Common myeloid progenitor, CD34-positive (primary cell): Measurements from ENCODE around the gene XBP1. TPM values are rescaled to one million over a fixed set of nuclear protein-coding genes. Genes with fewer than 3 reads are reported as not detected.
"Not testable (repeated sequence)": the region's sequence is repeated elsewhere in the genome, so short reads cannot be mapped to it uniquely, and the experiment has no call there.

Source experiments
- CTCF ChIA-PET: fragments of 350-600 bp; sonication (Branson Sonifier 250); formaldehyde crosslinking; loops from one replicate; lab custom pipeline; 2021; ENCODE audit warnings: antibody characterized with exemption; lab: Charles Lee
- POLR2A ChIA-PET: fragments of 350-600 bp; sonication (Branson Sonifier 250); formaldehyde crosslinking; loops from one replicate; lab custom pipeline; 2021; ENCODE audit warnings: antibody characterized with exemption; lab: Charles Lee
- DNase-seq, 3 donors: peaks; one replicate each; pipeline versions ENCODE4 v3.0.0 to v3.0.0-alpha.2; 2013
- H3K27ac ChIP-seq, 2 experiments: 1 replicate in 1 of 2; 2 replicates in 1 of 2; pipeline ENCODE4 v1.7.0; 2013; ENCODE audit warnings: inconsistent platforms in 2 of 2, low read length in 2 of 2, mild to moderate bottlenecking in 2 of 2, low read depth in 1 of 2, moderate library complexity in 1 of 2; ENCODE audit not compliant: severe bottlenecking in 2 of 2, insufficient read depth in 1 of 2, poor library complexity in 1 of 2
- H3K27me3 ChIP-seq, 5 experiments: replicated peaks in 2 of 5; 1 replicate in 3 of 5; 2 replicates in 2 of 5; pipeline versions ENCODE4 v1.6.1 to v1.7.0; 2013; ENCODE audit warnings: low read length in 4 of 5, mild to moderate bottlenecking in 2 of 5, moderate library complexity in 2 of 5, inconsistent platforms in 1 of 5; ENCODE audit not compliant: insufficient read depth in 5 of 5, control insufficient read depth in 4 of 5
- H3K36me3 ChIP-seq, 4 experiments: 1 replicate in 2 of 4; 2 replicates in 2 of 4; pipeline versions ENCODE4 v1.6.1 to v1.7.0; 2013; ENCODE audit warnings: low read length in 3 of 4, control low read depth in 1 of 4, mild to moderate bottlenecking in 1 of 4; ENCODE audit not compliant: control insufficient read depth in 4 of 4, insufficient read depth in 4 of 4
- H3K4me1 ChIP-seq, 4 experiments: 1 replicate in 3 of 4; 2 replicates in 1 of 4; pipeline versions ENCODE4 v1.6.1 to v1.7.1; 2013; ENCODE audit warnings: low read length in 3 of 4, mild to moderate bottlenecking in 3 of 4, control low read depth in 1 of 4, inconsistent platforms in 1 of 4, moderate library complexity in 1 of 4; ENCODE audit not compliant: control insufficient read depth in 4 of 4, insufficient read depth in 4 of 4; ENCODE audit errors: control extremely low read depth in 1 of 4
- H3K4me3 ChIP-seq, 7 experiments: 1 replicate in 4 of 7; 2 replicates in 3 of 7; pipeline versions ENCODE4 v1.5.1 to v1.7.0; 2013; ENCODE audit warnings: mild to moderate bottlenecking in 7 of 7, low read length in 6 of 7, moderate library complexity in 6 of 7, inconsistent platforms in 2 of 7, low read depth in 2 of 7, control low read depth in 1 of 7; ENCODE audit not compliant: insufficient read depth in 4 of 7, control insufficient read depth in 1 of 7; ENCODE audit errors: extremely low read depth in 1 of 7
- H3K9me3 ChIP-seq, 5 experiments: 1 replicate in 4 of 5; 2 replicates in 1 of 5; pipeline versions ENCODE4 v1.6.1 to v1.7.1; 2013; ENCODE audit warnings: low read length in 4 of 5, mild to moderate bottlenecking in 2 of 5, inconsistent platforms in 1 of 5, low read depth in 1 of 5, moderate library complexity in 1 of 5; ENCODE audit not compliant: control insufficient read depth in 4 of 5, insufficient read depth in 2 of 5; ENCODE audit errors: control extremely low read depth in 1 of 5
- WGBS: methylation state at CpG from one replicate; pipeline ENCODE4 v1.1.5; 2013; ENCODE audit not compliant: insufficient coverage; 5-methylcytosine and 5-hydroxymethylcytosine counted together
- polyA plus RNA-seq: library from polyadenylated mRNA; unstranded; fragments of 120-200 nt; gene quantifications from one replicate; pipeline ENCODE4 v1.2.1, GENCODE V29; 2013

XBP1 gene
- polyA plus RNA-seq = 327 TPM

DNA sequence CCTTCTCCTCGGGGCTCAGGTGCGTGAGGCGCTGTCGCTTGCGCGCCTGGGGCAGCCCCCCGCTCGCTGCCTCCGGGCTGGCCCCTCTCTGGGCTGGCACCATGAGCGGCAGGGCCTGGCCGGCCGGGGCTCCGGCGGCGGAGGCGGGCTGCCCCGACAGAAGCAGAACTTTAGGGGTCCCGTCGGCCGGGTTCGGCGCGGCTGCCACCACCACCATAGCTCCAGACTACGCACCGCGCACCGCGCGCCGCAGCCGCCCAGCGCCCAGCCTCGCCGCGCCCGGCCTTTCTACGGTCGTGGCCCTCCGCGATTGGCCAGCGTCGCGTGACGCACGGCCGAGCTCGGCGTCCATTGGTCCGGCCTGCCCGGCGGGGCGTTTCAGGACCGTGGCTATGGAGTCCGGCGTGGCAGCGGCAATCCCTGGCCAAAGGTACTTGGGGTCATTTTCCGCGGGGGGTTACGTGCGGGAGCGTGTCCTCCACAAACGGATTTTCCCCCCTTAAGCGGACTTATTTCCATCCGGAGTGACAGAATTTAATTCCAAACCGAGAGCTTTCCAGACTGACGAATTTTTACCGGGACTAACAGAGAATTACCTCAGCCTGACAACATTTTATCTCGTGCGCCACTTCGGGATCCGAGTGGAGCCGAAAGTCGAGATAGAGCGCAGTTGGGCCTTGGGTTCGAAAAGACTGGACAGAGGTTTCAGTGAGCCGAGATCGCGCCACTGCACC, at the start of gene XBP1:
Gene XBP1, minus strand, starts transcription at position 262 of the 734 bp plus-strand sequence.
- Histone ChIP-seq H3K36me3 (peaks cover 5 to 31% (median 18%) of the 10 kb centered on the region in 4 experiments), H3K27ac (peak within 1 kb of the TSS; percentile 100), H3K4me1 (peaks cover 21 to 75% (median 48%) of the 10 kb centered on the region in 4 experiments), H3K27me3 (no peaks in the 10 kb centered on the region), H3K9me3 (no peaks in the 10 kb centered on the region), H3K4me3 (peak within 1 kb of the TSS; percentile 65 to 100 (median 96))
- POLR2A ChIA-PET = interaction anchor here (0.6 to 5.8 kb wide), 7 partner anchors 10 to 218 kb away, joined by 3 to 50 read pairs (median 5); no protein-coding TSS in a partner anchor
- CTCF ChIA-PET = interaction anchor here (1.8 to 17.2 kb wide), 4 partner anchors 10 to 28 kb away, joined by 3 to 174 read pairs (median 78); no protein-coding TSS in a partner anchor
- under 1% methylated on average over 68 of the region's 78 CpGs for WGBS
- peak; percentile 90 to 95 (median 94) for DNase-seq

DNA sequence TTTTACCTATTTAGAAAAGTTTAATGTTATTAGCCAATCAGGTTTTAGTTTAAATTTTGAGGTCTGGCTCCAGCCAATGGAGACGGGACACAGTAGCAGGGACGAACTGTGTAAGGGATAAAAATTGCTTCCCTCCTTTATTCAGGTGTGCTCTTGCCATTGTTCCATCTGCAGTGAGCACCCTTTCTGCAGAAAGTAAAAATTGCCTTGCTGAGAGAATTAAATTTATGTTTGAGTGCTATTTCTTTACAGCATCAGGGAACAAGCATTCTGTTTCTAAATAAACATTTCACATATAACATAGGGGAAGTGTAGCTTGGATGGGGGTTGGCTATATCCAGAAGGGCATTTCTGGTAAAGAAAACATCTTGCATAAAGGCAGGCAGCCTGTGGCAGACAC, 46.6 kb upstream of the XBP1 start:
- ChIA-PET CTCF (no interaction called here), POLR2A (no interaction called here)
- peaks cover 0 to 21% (median 3%) of the 10 kb centered on the region in 5 experiments for H3K9me3 ChIP-seq
- H3K27ac ChIP-seq = no peak overlapping the region
- no peak overlapping the region for H3K4me3 ChIP-seq
- H3K27me3 ChIP-seq = no peaks in the 10 kb centered on the region
- H3K36me3 ChIP-seq = no peaks in the 10 kb centered on the region
- WGBS = 100% methylated on average over 2 of the region's 2 CpGs
- no peak for DNase-seq
- H3K4me1 ChIP-seq = no peaks in the 10 kb centered on the region

DNA sequence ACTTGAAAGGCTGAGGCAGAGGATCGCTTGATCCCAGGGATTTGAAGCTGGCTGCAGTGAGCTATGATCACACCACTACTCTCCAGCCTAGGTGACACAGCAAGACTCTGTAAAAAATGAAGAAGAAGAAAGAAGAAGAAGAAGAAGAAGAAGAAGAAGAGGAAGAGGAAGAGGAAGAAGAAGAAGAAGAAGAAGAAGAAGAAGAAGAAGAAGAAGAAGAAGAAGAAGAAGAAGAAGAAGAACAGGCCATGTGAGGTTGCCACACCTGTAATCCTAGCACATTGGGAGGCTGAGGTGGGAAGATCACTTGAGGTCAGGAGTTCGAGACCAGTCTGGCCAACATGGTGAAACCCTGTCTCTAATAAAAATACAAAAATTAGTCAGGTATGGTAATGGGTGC, 43.9 kb upstream of the XBP1 start:
- H3K4me3 ChIP-seq, DNase-seq, H3K27ac ChIP-seq, H3K36me3 ChIP-seq, H3K27me3 ChIP-seq, CTCF ChIA-PET, H3K4me1 ChIP-seq: not testable (repeated sequence)
- peaks cover 0 to 21% (median 3%) of the 10 kb centered on the region in 5 experiments for H3K9me3 ChIP-seq
- WGBS = 100% methylated on average over 1 of the region's 2 CpGs
- POLR2A ChIA-PET = interaction anchor here (0.7 kb wide), 1 partner anchor 1347 kb away, joined by 3 read pairs; no protein-coding TSS in a partner anchor

DNA sequence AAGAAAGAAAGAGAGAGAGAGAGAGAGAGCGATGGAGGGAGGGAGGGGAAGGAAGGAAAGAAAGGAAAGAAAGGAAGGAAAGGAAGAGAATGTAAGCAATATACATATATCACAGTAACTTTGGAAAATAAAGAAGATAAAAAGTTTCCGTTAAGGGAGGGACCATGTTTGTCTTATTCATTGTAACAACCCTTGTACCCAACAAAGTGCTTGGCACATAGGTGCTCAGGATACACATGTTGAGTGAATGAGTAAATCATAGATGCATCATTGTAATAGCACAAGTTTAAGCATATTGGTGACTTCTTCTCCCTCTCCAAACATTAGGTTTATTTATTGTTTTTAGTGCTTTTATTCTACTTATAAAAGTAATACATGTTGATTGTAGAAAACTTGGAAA, 43.3 kb upstream of the XBP1 start:
- no peak overlapping the region for H3K4me3 ChIP-seq
- no CpG with 5 or more reads among the region's 2 CpGs for WGBS
- CTCF ChIA-PET = no interaction called here

DNA sequence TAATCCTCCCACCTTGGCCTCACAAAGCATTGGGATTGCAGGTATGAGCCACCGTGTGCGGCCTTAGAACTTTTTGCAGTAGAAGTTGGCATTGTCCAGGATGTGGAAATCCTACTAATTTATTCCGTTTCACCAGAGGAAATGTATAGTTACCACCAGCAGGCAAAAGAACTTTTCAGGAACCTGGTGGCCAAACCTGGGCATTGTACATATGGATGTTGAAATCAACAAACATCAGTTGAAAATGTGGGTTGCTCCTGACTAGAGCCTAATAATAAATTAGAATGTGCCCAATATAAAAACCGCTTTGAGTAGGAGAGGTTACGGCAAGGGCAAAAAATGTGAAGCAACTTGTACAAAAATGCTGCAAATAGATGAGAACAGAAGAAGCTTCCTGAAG, 40.7 kb upstream of the XBP1 start:
- CTCF ChIA-PET = interaction anchor here (0.6 kb wide), 1 partner anchor 43 kb away, joined by 3 read pairs; no protein-coding TSS in a partner anchor

More for the DNA sequence above, 43.3 kb upstream of the XBP1 start:
- no peaks in the 10 kb centered on the region for H3K36me3 ChIP-seq
- DNase-seq = no peak
- H3K9me3 ChIP-seq = peaks cover 0 to 21% (median 3%) of the 10 kb centered on the region in 5 experiments
- H3K27me3 ChIP-seq = no peaks in the 10 kb centered on the region
- POLR2A ChIA-PET = interaction anchor here (0.7 kb wide), 1 partner anchor 1346 kb away, joined by 3 read pairs; no protein-coding TSS in a partner anchor
- no peaks in the 10 kb centered on the region for H3K4me1 ChIP-seq
- H3K27ac ChIP-seq = no peak overlapping the region

DNA sequence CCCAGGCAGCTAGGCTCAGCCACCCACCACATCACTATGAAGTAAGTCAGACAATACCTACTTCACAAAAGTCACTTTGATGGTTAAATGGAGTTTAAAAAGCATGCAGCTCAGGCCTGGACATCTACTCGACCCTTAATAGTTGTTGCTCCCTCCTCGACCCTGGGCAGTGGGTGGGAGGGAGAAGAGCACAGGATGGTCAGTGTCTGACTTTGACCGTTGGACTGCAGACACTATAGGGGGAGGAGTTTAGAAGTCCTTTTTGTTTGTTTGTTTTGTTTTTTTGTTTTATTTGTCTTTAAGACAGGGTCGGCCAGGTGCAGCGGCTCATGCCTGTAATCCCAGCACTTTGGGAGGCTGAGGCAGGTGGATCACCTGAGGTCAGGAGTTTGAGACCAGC, 38.6 kb upstream of the XBP1 start:
- no peaks in the 10 kb centered on the region for H3K27me3 ChIP-seq
- no peak for DNase-seq
- 100% methylated on average over 4 of the region's 5 CpGs for WGBS
- ChIA-PET CTCF (no interaction called here), POLR2A (no interaction called here)
- no peak overlapping the region for H3K4me3 ChIP-seq
- H3K4me1 ChIP-seq = no peaks in the 10 kb centered on the region
- no peaks in the 10 kb centered on the region for H3K9me3 ChIP-seq
- H3K36me3 ChIP-seq = peaks cover 0 to 2% (median under 1%) of the 10 kb centered on the region in 4 experiments
- no peak overlapping the region for H3K27ac ChIP-seq

More for the DNA sequence above, 40.7 kb upstream of the XBP1 start:
- DNase-seq = peak in 1 of 3 donors; percentile 29
- Histone ChIP-seq H3K27ac (no peak overlapping the region), H3K4me3 (no peak overlapping the region), H3K4me1 (no peaks in the 10 kb centered on the region), H3K9me3 (peaks cover 0 to 2% (median 0%) of the 10 kb centered on the region in 5 experiments), H3K36me3 (no peaks in the 10 kb centered on the region), H3K27me3 (no peaks in the 10 kb centered on the region)
- POLR2A ChIA-PET = no interaction called here
- WGBS = 100% methylated on average over 2 of the region's 5 CpGs

DNA sequence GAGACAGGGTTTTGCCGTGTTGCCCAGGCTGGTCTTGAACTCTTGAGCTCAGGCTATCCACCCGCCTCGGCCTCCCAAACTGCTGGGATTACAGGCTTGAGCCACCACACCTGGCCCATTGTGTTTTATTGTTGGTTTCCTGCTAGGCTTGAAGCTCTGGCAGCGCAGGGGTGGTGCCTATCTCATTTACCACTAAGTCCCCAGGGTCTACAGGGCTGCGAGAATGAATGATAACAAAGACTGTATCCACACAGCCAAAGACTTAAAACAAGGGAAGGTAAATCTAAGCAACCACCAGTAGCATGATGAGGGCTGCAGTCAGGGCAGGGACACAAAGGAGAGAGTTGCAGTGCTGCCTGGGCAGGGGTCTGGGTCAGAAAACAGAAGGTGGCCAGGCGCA, 37.3 kb upstream of the XBP1 start:
- WGBS = 93% methylated on average over 6 of the region's 6 CpGs
- DNase-seq = no peak
- Histone ChIP-seq H3K27me3 (no peaks in the 10 kb centered on the region), H3K4me1 (no peaks in the 10 kb centered on the region), H3K27ac (no peak overlapping the region), H3K9me3 (no peaks in the 10 kb centered on the region), H3K4me3 (no peak overlapping the region), H3K36me3 (peaks cover 0 to 6% (median 1%) of the 10 kb centered on the region in 4 experiments)
- ChIA-PET CTCF (interaction anchor here (1.2 to 1.3 kb wide), 2 partner anchors 18 to 52 kb away, joined by 3 read pairs; no protein-coding TSS in a partner anchor), POLR2A (no interaction called here)
